H1 (cell line): ENCODE results near the gene RXRA. TPM values are rescaled to one million over a fixed set of nuclear protein-coding genes. Genes with fewer than 3 reads are reported as not detected.

Experiments used
- CTCF ChIA-PET: fragments of 300-600 bp; sonication (Branson Sonifier 250); formaldehyde crosslinking; loops from one replicate; lab custom pipeline; 2021; ENCODE audit not compliant: partially characterized antibody; lab: Charles Lee
- POLR2A ChIA-PET: fragments of 300-600 bp; sonication (Branson Sonifier 250); formaldehyde crosslinking; loops from one replicate; lab custom pipeline; 2021; ENCODE audit warnings: inconsistent platforms; ENCODE audit not compliant: partially characterized antibody; lab: Charles Lee
- DNase-seq, 2 experiments: peaks; one replicate each; pipeline versions ENCODE4 v3.0.0 to v3.0.0-alpha.2; 2010 to 2022; ENCODE audit warnings: low spot score in 2 of 2, low read depth in 1 of 2, mixed read lengths in 1 of 2
- FAIRE-seq: peaks from 2 replicates; lab custom pipeline; 2011; peaks lifted over from hg19 to GRCh38; lab: Jason Lieb, UNC
- H2AFZ ChIP-seq: 2 replicates; pipeline ENCODE4 v1.8.1; 2012; ENCODE audit warnings: low read length, inconsistent platforms
- H2AK5ac ChIP-seq: 2 replicates; pipeline ENCODE4 v1.6.1; 2013; ENCODE audit warnings: low read depth, low read length
- H2BK120ac ChIP-seq: replicated peaks from 2 replicates; pipeline ENCODE3; 2013; ENCODE audit warnings: low read depth, low read length, inconsistent platforms
- H2BK12ac ChIP-seq: 2 replicates; pipeline ENCODE4 v1.6.1; 2013; ENCODE audit warnings: low read depth, low read length
- H2BK15ac ChIP-seq: 2 replicates; pipeline ENCODE4 v1.6.1; 2013; ENCODE audit warnings: low read length
- H2BK20ac ChIP-seq: 2 replicates; pipeline ENCODE4 v1.6.1; 2013; ENCODE audit warnings: low read length
- H2BK5ac ChIP-seq: 2 replicates; pipeline ENCODE4 v1.6.1; 2013; ENCODE audit warnings: low read depth, low read length
- H3K14ac ChIP-seq: 2 replicates; pipeline ENCODE4 v1.6.1; 2013; ENCODE audit warnings: inconsistent platforms; ENCODE audit not compliant: insufficient read length
- H3K18ac ChIP-seq: 2 replicates; pipeline ENCODE4 v1.6.1; 2013; ENCODE audit warnings: low read length; ENCODE audit errors: extremely low read depth
- H3K23ac ChIP-seq: 2 replicates; pipeline ENCODE4 v1.6.1; 2013; ENCODE audit warnings: inconsistent platforms; ENCODE audit not compliant: insufficient read length
- H3K23me2 ChIP-seq: 2 replicates; pipeline ENCODE4 v1.6.1; 2013; ENCODE audit warnings: low read depth, low read length
- H3K27ac ChIP-seq: 2 replicates; pipeline ENCODE4 v1.6.1; 2011; ENCODE audit warnings: low read depth, low read length, inconsistent platforms
- H3K27me3 ChIP-seq, 4 experiments: replicated peaks in 1 of 4; 1 replicate in 1 of 4; 2 replicates in 3 of 4; pipeline versions ENCODE4 v1.6.1 to v1.8.1; 2011 to 2013; ENCODE audit warnings: low read length in 3 of 4, mild to moderate bottlenecking in 3 of 4, inconsistent platforms in 2 of 4, mixed read lengths in 2 of 4, moderate library complexity in 1 of 4; ENCODE audit not compliant: control insufficient read depth in 3 of 4, insufficient read depth in 3 of 4; ENCODE audit errors: extremely low read depth in 1 of 4
- H3K36me3 ChIP-seq, 4 experiments: 2 replicates each; pipeline versions ENCODE4 v1.6.1 to v1.8.1; 2011 to 2013; ENCODE audit warnings: mild to moderate bottlenecking in 4 of 4, low read length in 3 of 4, moderate library complexity in 2 of 4, control low read depth in 1 of 4, inconsistent platforms in 1 of 4; ENCODE audit not compliant: insufficient read depth in 4 of 4, control insufficient read depth in 2 of 4
- H3K4ac ChIP-seq: replicated peaks from 2 replicates; pipeline ENCODE3; 2013; ENCODE audit warnings: low read length, low read depth, mixed read lengths, inconsistent platforms; ENCODE audit not compliant: insufficient read length
- H3K4me1 ChIP-seq, 4 experiments: replicated peaks in 1 of 4; 1 replicate in 1 of 4; 2 replicates in 3 of 4; pipeline versions ENCODE4 v1.6.1 to v1.8.1; 2011 to 2013; ENCODE audit warnings: low read length in 3 of 4, inconsistent platforms in 2 of 4, mixed read lengths in 1 of 4; ENCODE audit not compliant: insufficient read depth in 4 of 4, control insufficient read depth in 3 of 4
- H3K4me2 ChIP-seq, 2 experiments: 2 replicates each; pipeline versions ENCODE4 v1.6.1 to v1.8.1; 2011 to 2013; ENCODE audit warnings: low read depth in 2 of 2, low read length in 2 of 2, control low read depth in 1 of 2, inconsistent platforms in 1 of 2, mild to moderate bottlenecking in 1 of 2; ENCODE audit not compliant: insufficient read depth in 1 of 2
- H3K4me3 ChIP-seq, 4 experiments: fragments of 200-600, 300-600 bp in 1 of 4; sonication (generic), shearing (Covaris generic), sonication (Bioruptor Twin) in 1 of 4; 2 replicates each; pipeline versions ENCODE4 v1.5.1 to v1.8.1; 2011 to 2016; ENCODE audit warnings: low read length in 4 of 4, low read depth in 3 of 4, control low read depth in 2 of 4, inconsistent platforms in 2 of 4, mild to moderate bottlenecking in 2 of 4, mixed read lengths in 1 of 4, moderate library complexity in 1 of 4; ENCODE audit not compliant: insufficient read depth in 2 of 4; ENCODE audit errors: extremely low read depth in 1 of 4
- H3K56ac ChIP-seq: replicated peaks from 2 replicates; pipeline ENCODE3; 2013; ENCODE audit warnings: low read depth, mild to moderate bottlenecking, mixed read lengths, low read length, inconsistent platforms; ENCODE audit not compliant: insufficient read length
- H3K79me1 ChIP-seq: 2 replicates; pipeline ENCODE4 v1.6.1; 2013; ENCODE audit warnings: low read depth, low read length, control low read depth
- H3K79me2 ChIP-seq, 2 experiments: 2 replicates each; pipeline versions ENCODE4 v1.6.1 to v1.8.1; 2012 to 2013; ENCODE audit warnings: low read length in 2 of 2, mild to moderate bottlenecking in 2 of 2, inconsistent platforms in 1 of 2; ENCODE audit not compliant: insufficient read depth in 2 of 2, control insufficient read depth in 1 of 2
- H3K9ac ChIP-seq, 4 experiments: replicated peaks in 1 of 4; 1 replicate in 1 of 4; 2 replicates in 3 of 4; pipeline versions ENCODE4 v1.6.1 to v1.8.1; 2011 to 2013; ENCODE audit warnings: low read depth in 3 of 4, low read length in 3 of 4, control low read depth in 2 of 4, mild to moderate bottlenecking in 2 of 4, moderate library complexity in 2 of 4, inconsistent platforms in 1 of 4; ENCODE audit errors: extremely low read depth in 1 of 4
- H3K9me3 ChIP-seq, 2 experiments: 2 replicates each; pipeline versions ENCODE4 v1.6.1 to v1.8.1; 2012 to 2013; ENCODE audit warnings: mild to moderate bottlenecking in 2 of 2, moderate library complexity in 2 of 2, control low read depth in 1 of 2, inconsistent platforms in 1 of 2, low read depth in 1 of 2, low read length in 1 of 2, mixed read lengths in 1 of 2; ENCODE audit not compliant: insufficient read depth in 2 of 2
- H4K20me1 ChIP-seq, 2 experiments: replicated peaks in 1 of 2; 2 replicates each; pipeline versions ENCODE3 to v1.8.1; 2011 to 2013; ENCODE audit warnings: inconsistent platforms in 2 of 2, low read length in 2 of 2, mild to moderate bottlenecking in 1 of 2; ENCODE audit not compliant: insufficient read depth in 2 of 2, control insufficient read depth in 1 of 2
- H4K5ac ChIP-seq: 2 replicates; pipeline ENCODE4 v1.6.1; 2013; ENCODE audit warnings: low read length, low read depth, mixed read lengths, inconsistent platforms; ENCODE audit not compliant: insufficient read length
- H4K8ac ChIP-seq: 2 replicates; pipeline ENCODE4 v1.8.0; 2013; ENCODE audit warnings: mild to moderate bottlenecking, moderate library complexity, low read length, inconsistent platforms; ENCODE audit not compliant: insufficient read depth; ENCODE audit errors: extremely low read depth
- H4K91ac ChIP-seq: replicated peaks from 2 replicates; pipeline ENCODE3; 2013; ENCODE audit warnings: low read length, mixed read lengths, inconsistent platforms; ENCODE audit not compliant: insufficient read length
- ASH2L ChIP-seq: fragments of 200-600, 300-600 bp; sonication (generic); IDR thresholded peaks from one replicate; pipeline ENCODE4 v1.7.1; 2017; ENCODE audit warnings: low read length
- BCL11A ChIP-seq, 2 experiments: IDR thresholded peaks; one replicate each; pipeline ENCODE4 v1.6.1; 2011; ENCODE audit warnings: low read depth in 2 of 2, low read length in 2 of 2, mild to moderate bottlenecking in 2 of 2
- CHD1 ChIP-seq: IDR thresholded peaks from 2 replicates; pipeline ENCODE4 v1.6.1; 2012; ENCODE audit warnings: low read depth, low read length, improper control_type of control experiment
- FOSL1 ChIP-seq: IDR thresholded peaks from 2 replicates; pipeline ENCODE4 v1.6.1; 2011; ENCODE audit warnings: mild to moderate bottlenecking, low read depth, low read length, moderate library complexity; ENCODE audit not compliant: insufficient read depth
- GABPA ChIP-seq: IDR thresholded peaks from 2 replicates; pipeline ENCODE4 v1.6.1; 2011; ENCODE audit warnings: mild to moderate bottlenecking, low read length, moderate library complexity, borderline replicate concordance; ENCODE audit not compliant: insufficient read depth
- JUND ChIP-seq: IDR thresholded peaks from 2 replicates; pipeline ENCODE4 v1.6.1; 2011; ENCODE audit warnings: mild to moderate bottlenecking, improper control_type of control experiment, low read length
- PHF8 ChIP-seq: fragments of 200-600 bp; sonication (generic); conservative IDR thresholded peaks from 2 replicates; pipeline ENCODE4 v1.7.1; 2012; ENCODE audit warnings: low read depth, mild to moderate bottlenecking, inconsistent platforms, low read length, moderate library complexity
- SIX5 ChIP-seq: IDR thresholded peaks from 2 replicates; pipeline ENCODE4 v1.6.1; 2011; ENCODE audit warnings: mild to moderate bottlenecking, low read depth, low read length
- YY1 ChIP-seq: IDR thresholded peaks from 2 replicates; pipeline ENCODE4 v1.6.1; 2011; ENCODE audit warnings: low read depth, mild to moderate bottlenecking, low read length
- WGBS, 2 experiments: shearing (Covaris generic) in 1 of 2; methylation state at CpG; one replicate each; pipeline versions ENCODE4 v1.1.6 to v1.1.7; 2013 to 2015; ENCODE audit warnings: low lambda C conversion rate in 2 of 2, mixed read lengths in 2 of 2, inconsistent platforms in 1 of 2, low coverage in 1 of 2, missing lambda C conversion rate in 1 of 2; ENCODE audit not compliant: insufficient replicate concordance in 2 of 2, insufficient coverage in 1 of 2, insufficient read length in 1 of 2; ENCODE audit errors: extremely low coverage in 1 of 2, missing lambda C conversion rate in 1 of 2; 5-methylcytosine and 5-hydroxymethylcytosine counted together
- polyA plus RNA-seq, 7 experiments: library from polyadenylated mRNA; depleted of rRNA in 3 of 7; stranded (reverse) in 5 of 7; unstranded in 2 of 7; fragments of >200 nt in 5 of 7; fragments of 200-250 nt in 2 of 7; gene quantifications; 1 replicate in 5 of 7; 2 replicates in 1 of 7; 4 replicates in 1 of 7; pipeline versions ENCODE4 v1.2.1 to v1.2.3, GENCODE V29; 2011 to 2013; ENCODE audit warnings: missing spikeins in 2 of 7, mixed read lengths in 2 of 7
- total RNA-seq: library from RNA; stranded (reverse); fragmentation: NEBNext Ultra II Directional; extraction: Animal tissue kit (Norgen Biotek cat#: 25700); gene quantifications from 2 replicates; pipeline ENCODE4 v1.2.1, GENCODE V29; 2021
- TF ChIP-seq, protein P1 (sequence below): IDR thresholded peaks from 2 replicates; pipeline ENCODE4 v1.6.1; 2012; ENCODE audit warnings: low read length, inconsistent platforms

The RXRA gene
- total and polyA plus RNA-seq, 2 of the 8 experiments (the other 6 are each of a cell fraction or from before 2014, with no cell fraction given) = 9.8 to 29.4 TPM

DNA sequence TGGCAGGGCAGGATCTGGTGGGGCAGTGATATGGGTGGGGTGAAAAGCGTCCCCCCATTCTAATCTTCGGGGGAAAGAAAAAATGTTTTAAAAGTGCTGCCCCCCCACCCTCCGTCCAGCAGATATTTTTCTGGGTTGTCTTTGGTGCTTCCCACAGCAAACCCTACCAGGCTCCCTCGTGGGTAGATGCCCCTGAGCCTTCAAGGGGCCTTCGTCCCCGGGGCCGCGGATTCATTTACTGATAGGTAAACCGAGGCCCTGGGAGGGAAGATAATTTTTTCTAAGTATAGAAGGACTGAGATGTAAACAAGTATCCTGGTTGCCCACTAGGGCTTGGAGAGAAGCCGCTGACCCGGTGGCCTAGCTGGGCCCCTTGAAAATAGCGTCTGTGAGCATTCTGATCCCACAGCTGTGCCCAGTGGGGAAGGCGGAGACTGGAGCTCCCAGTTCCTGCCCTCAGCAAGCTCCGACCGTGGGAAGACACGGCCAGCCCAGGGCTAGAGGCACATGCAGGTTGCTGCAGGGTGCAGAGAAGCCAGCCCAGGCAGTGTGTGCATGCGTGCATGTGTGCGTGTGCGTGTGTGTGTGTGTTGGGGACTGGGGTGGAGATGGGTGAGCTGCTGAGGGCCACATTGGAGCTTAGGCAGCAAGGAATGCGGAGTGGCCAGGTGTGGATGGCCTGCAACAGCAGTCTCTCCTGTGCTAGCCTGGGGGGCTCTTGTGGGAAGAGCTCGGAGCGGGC is 6.0 kb upstream of the RXRA start:
- POLR2A ChIA-PET = interaction anchor here (1.1 kb wide), 1 partner anchor 20 kb away, joined by 3 read pairs; no protein-coding TSS in a partner anchor
- Histone ChIP-seq H3K9me3 (no peaks in the 10 kb centered on the region), H4K91ac (peak overlapping the region; percentile 97), H3K27ac (no peak overlapping the region), H3K79me1 (no peaks in the 10 kb centered on the region), H3K4me2 (0 out of 4 replicates have a peak overlapping the region, but pooled peaks of 1 of the 2 experiments have one; percentile 19), H2BK12ac (no peak overlapping the region; the same call in 1 of the 2 replicates), H2AK5ac (no peak overlapping the region), H3K36me3 (no peaks in the 10 kb centered on the region), H4K5ac (peak overlapping the region; percentile 36), H4K20me1 (peaks cover 0 to 2% of the 10 kb centered on the region in 2 experiments), H4K8ac (no peak overlapping the region), H3K18ac (peak overlapping the region; percentile 68), H2BK15ac (no peak overlapping the region), H3K14ac (no peak overlapping the region), H2AFZ (0 out of 2 replicates have a peak overlapping the region, but pooled peaks have one; percentile 78), H3K27me3 (peaks cover 0 to 6% (median 2%) of the 10 kb centered on the region in 4 experiments; a peak in 3 of 7 replicates), H2BK120ac (no peak overlapping the region), H2BK5ac (peak overlapping the region; percentile 29; the same call in 1 of the 2 replicates), H3K79me2 (no peaks in the 10 kb centered on the region), H2BK20ac (no peak overlapping the region), H3K23me2 (peaks cover 3% of the 10 kb centered on the region; the same call in 1 of the 2 replicates), H3K4ac (peak overlapping the region; percentile 21), H3K23ac (no peak overlapping the region), H3K4me1 (peaks cover 0 to 29% (median 18%) of the 10 kb centered on the region in 4 experiments; a peak in 6 of 7 replicates), H3K56ac (no peak overlapping the region), H3K9ac (no peak overlapping the region), H3K4me3 (no peak overlapping the region)
- CTCF ChIA-PET = interaction anchor here (0.9 to 2.6 kb wide), 8 partner anchors 9 to 149 kb away, joined by 3 to 6 read pairs (median 4); no protein-coding TSS in a partner anchor
- 90% methylated on average over 21 of the region's 22 CpGs; no CpG with 5 or more reads in 1 of the 2 experiments for WGBS, 2 experiments
- DNase-seq = no peak
- no peak for FAIRE-seq
- TF ChIP-seq YY1 (no peak), BCL11A (IDR thresholded peaks at IDR 0.05; ENCODE audit: low read depth in 2 of 2, low read length in 2 of 2) (no peak), FOSL1 (no peak), GABPA (no peak), PHF8 (no peak), CHD1 (no peak), ASH2L (no peak), JUND (no peak), SIX5 (no peak)
- TF ChIP-seq, protein P1, sequence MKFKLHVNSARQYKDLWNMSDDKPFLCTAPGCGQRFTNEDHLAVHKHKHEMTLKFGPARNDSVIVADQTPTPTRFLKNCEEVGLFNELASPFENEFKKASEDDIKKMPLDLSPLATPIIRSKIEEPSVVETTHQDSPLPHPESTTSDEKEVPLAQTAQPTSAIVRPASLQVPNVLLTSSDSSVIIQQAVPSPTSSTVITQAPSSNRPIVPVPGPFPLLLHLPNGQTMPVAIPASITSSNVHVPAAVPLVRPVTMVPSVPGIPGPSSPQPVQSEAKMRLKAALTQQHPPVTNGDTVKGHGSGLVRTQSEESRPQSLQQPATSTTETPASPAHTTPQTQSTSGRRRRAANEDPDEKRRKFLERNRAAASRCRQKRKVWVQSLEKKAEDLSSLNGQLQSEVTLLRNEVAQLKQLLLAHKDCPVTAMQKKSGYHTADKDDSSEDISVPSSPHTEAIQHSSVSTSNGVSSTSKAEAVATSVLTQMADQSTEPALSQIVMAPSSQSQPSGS = no peak
